Neural crest cell (in vitro differentiated cells): Measurements from ENCODE around the gene UNC93A. TPM values are rescaled to one million over a fixed set of nuclear protein-coding genes. Genes with fewer than 3 reads are reported as not detected.

Experiments used
- DNase-seq: peaks from one replicate; pipeline ENCODE4 v3.0.0; 2021; ENCODE audit warnings: low read depth, mixed read lengths, low spot score
- H3K27ac Mint-ChIP-seq: one replicate; pipeline ENCODE4 v1.8.0; 2021; ENCODE audit warnings: mild to moderate bottlenecking, mixed read lengths; ENCODE audit not compliant: unreplicated experiment
- H3K27me3 Mint-ChIP-seq: 2 replicates; pipeline ENCODE4 v1.8.0; 2021; ENCODE audit warnings: low read depth, mild to moderate bottlenecking, mixed read lengths
- H3K36me3 Mint-ChIP-seq: 2 replicates; pipeline ENCODE4 v1.8.0; 2021; ENCODE audit warnings: low read depth, mild to moderate bottlenecking, mixed read lengths
- H3K4me1 Mint-ChIP-seq: 2 replicates; pipeline ENCODE4 v1.8.0; 2021; ENCODE audit warnings: mixed read lengths
- H3K4me3 Mint-ChIP-seq: one replicate; pipeline ENCODE4 v1.8.0; 2021; ENCODE audit warnings: mild to moderate bottlenecking, mixed read lengths
- H3K9me3 Mint-ChIP-seq: 2 replicates; pipeline ENCODE4 v1.8.0; 2021; ENCODE audit warnings: mixed read lengths
- total RNA-seq: library from RNA; stranded (reverse); gene quantifications from 2 replicates; pipeline ENCODE4 v1.2.1, GENCODE V29; 2021
- TF ChIP-seq, protein P1 (sequence below): fragments of 200-600 bp; sonication (generic); conservative IDR thresholded peaks from 2 replicates; pipeline ENCODE4 v1.5.0; 2021; ENCODE audit warnings: antibody characterized with exemption, mild to moderate bottlenecking

Gene UNC93A
- total RNA-seq, 1 donor from 2014 or later, result not detected

DNA sequence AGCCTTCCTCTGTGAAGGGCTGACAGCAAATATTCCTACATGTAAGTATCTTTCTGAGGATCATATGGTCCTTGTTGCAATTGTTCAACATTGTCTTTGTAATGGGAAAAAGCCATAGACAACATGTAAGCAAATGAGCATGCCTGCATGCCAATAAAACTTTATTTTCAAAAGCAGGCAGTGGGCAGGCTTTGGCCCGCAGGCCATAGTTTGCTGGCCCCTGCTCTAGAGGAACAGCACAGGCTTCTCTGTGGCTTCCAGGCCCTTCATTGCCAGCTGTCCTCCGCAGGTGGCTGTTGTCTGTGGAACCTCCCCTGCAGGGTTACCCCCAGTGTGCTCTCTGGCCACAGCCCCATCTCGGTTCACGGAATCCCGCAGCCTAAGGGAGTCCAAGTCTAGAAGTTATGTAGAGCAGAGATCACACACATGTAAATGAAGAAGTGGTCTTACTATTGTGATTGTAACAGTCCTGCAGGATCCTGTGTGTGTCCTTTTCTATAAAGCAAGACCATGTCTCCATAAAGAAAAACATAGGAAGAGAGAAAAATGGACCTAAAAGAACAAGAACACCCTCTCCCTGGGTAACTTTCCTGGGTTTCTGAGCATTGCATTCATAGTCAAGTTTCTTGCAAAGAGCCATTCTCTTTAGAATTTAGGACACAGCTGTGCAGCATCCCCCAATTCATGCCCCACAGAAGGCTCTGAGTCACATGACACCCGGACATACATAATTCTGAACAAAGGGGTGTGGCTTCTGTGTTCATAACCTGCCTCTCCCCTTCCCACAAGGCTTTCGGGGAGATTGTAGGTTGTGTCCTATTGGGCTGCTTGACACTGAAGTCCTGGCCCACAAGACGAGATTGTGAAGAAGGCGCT, 10.0 kb downstream of the UNC93A start:
- peaks cover 4% of the 10 kb centered on the region for H3K27me3 Mint-ChIP-seq
- TF ChIP-seq, protein P1, sequence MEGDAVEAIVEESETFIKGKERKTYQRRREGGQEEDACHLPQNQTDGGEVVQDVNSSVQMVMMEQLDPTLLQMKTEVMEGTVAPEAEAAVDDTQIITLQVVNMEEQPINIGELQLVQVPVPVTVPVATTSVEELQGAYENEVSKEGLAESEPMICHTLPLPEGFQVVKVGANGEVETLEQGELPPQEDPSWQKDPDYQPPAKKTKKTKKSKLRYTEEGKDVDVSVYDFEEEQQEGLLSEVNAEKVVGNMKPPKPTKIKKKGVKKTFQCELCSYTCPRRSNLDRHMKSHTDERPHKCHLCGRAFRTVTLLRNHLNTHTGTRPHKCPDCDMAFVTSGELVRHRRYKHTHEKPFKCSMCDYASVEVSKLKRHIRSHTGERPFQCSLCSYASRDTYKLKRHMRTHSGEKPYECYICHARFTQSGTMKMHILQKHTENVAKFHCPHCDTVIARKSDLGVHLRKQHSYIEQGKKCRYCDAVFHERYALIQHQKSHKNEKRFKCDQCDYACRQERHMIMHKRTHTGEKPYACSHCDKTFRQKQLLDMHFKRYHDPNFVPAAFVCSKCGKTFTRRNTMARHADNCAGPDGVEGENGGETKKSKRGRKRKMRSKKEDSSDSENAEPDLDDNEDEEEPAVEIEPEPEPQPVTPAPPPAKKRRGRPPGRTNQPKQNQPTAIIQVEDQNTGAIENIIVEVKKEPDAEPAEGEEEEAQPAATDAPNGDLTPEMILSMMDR, result no peak
- no peak overlapping the region for H3K27ac Mint-ChIP-seq
- no peaks in the 10 kb centered on the region for H3K36me3 Mint-ChIP-seq
- peaks cover 9% of the 10 kb centered on the region for H3K4me1 Mint-ChIP-seq
- no peak for DNase-seq
- H3K4me3 Mint-ChIP-seq, result no peak overlapping the region
- peaks cover 4% of the 10 kb centered on the region for H3K9me3 Mint-ChIP-seq

DNA sequence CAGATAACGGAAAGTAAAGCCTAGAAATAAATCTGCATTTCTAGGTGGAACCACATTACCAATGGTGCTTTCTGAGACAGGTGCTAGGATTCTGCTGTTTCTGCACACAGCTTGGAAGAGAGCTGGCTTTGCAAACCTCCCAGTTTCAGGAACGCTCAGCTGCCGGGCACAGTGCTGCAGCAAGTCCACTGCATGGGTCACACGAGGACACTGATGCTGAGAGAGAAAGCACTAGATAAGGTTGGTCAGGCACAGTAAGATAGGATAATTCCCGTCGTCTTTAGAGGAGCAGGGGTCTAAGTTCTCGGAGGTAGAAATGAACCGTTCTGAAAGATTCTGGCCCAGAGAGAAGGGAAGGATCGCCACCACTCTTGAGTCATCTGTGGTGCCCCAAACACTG, 11.0 kb downstream of the UNC93A start:
- Mint-ChIP-seq H3K27me3 (peaks cover 4% of the 10 kb centered on the region), H3K36me3 (no peaks in the 10 kb centered on the region), H3K27ac (no peak overlapping the region), H3K4me1 (peaks cover 9% of the 10 kb centered on the region), H3K9me3 (peaks cover 4% of the 10 kb centered on the region), H3K4me3 (no peak overlapping the region)
- DNase-seq, result no peak
- TF ChIP-seq, protein P1, result no peak

DNA sequence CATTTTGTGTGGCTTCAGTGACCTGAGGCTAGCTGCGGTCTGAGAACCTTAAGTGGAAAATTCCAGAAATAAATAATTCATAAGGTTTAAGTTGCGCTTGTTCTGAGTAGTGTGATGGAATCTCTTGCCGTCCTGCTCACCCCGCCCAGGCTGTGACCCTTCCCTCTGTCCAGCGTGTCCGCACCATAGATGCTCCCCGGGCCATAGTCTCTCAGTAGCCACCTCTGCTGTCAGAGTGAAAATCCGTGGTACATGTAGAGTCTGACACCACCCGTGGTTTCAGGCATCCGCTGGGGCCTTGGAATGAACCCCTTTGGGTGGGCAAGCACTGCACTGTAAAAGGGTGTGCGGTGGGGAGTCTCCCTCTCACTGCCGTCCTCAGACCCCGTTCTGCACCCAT, 11.7 kb downstream of the UNC93A start:
- no peak overlapping the region for H3K27ac Mint-ChIP-seq
- TF ChIP-seq, protein P1, result no peak
- H3K27me3 Mint-ChIP-seq, result peaks cover under 1% of the 10 kb centered on the region
- DNase-seq, result no peak
- peaks cover 9% of the 10 kb centered on the region for H3K4me1 Mint-ChIP-seq
- no peaks in the 10 kb centered on the region for H3K36me3 Mint-ChIP-seq
- H3K4me3 Mint-ChIP-seq, result no peak overlapping the region
- H3K9me3 Mint-ChIP-seq, result peaks cover under 1% of the 10 kb centered on the region

DNA sequence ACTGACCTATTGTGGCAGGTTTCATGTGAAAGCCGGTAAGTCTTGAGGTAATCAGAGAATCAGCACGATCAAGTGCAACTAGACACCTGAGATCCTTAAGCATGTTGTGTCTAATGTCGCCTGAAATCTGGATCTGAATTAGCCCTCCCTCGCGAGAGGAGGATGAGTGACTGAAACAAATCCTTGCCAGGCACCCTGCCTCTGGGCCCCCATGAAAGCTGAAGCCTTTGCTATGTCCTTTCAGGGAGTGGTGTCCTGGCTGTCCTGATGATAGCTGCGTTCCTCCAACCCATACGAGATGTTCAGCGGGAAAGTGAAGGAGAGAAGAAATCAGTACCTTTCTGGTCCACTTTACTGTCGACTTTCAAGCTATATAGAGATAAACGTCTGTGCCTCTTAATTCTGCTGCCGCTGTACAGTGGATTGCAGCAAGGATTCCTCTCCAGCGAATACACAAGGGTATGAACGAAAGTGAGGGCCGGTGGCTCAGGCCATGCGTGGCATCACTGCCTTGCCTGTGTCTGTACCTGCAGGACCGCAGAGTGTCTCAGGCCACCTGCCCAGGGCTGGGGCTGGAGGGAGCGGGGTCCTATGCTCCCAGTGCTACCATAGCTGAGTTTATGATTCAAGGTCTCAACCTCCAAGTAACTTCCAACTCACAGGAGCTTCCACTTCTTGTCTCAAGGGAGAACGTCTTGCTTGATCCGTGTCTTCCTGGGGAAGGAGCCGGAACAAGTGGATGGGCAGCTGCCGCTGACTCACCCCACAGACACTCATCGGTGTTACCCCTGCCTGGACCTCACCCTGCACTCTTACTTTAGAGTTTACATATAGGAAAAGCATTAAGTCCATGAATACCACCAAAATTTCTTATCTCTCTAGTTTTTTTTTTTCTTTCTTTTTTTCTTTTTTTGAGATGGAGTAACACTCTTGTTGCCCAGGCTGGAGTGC, 12.8 kb downstream of the UNC93A start:
- Mint-ChIP-seq H3K27ac (no peak overlapping the region), H3K9me3 (no peaks in the 10 kb centered on the region), H3K4me1 (peaks cover 9% of the 10 kb centered on the region), H3K4me3 (no peak overlapping the region), H3K36me3 (no peaks in the 10 kb centered on the region), H3K27me3 (no peaks in the 10 kb centered on the region)
- TF ChIP-seq, protein P1, result no peak
- DNase-seq, result no peak

DNA sequence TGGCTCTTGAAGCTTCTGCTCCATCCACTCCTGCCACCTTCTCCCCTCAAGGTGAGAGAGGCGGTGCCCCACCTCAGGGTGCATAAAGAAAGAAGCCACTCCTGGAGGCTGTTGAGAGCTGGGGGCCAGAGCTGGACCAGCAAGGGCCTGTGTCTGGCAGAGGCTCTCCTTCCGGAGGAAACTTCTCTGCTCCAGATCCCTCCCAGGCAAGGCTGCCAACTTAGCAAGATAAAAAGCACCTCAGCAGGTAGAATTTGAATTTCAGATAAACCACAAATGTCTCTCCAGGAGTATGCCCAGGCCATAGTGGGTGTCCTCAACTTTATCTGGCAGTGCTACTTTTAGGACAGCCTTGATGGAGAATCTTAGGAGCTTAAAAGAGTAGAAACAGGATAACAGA, 13.8 kb downstream of the UNC93A start:
- no peak overlapping the region for H3K27ac Mint-ChIP-seq
- no peak overlapping the region for H3K4me3 Mint-ChIP-seq

More for the DNA sequence above, 13.8 kb downstream of the UNC93A start:
- Mint-ChIP-seq H3K27me3 (no peaks in the 10 kb centered on the region), H3K4me1 (peaks cover 9% of the 10 kb centered on the region), H3K36me3 (no peaks in the 10 kb centered on the region), H3K9me3 (no peaks in the 10 kb centered on the region)
- DNase-seq, result no peak
- TF ChIP-seq, protein P1, result no peak
